ENCODE data around the gene WNT2B.

Gene WNT2B

GRCh38 chr1:112508278-112509004 lies at the start of gene WNT2B:
Gene WNT2B, plus strand, starts transcription at chr1:112508965. Its CDS starts 298 bp downstream, at chr1:112509263.
- peak within 1 kb of the TSS; percentile 61 for H3K4me3 ChIP-seq (ENCODE audit: low read depth, low read length)
- no peak for DNase-seq (ENCODE audit: low read depth)
- TF ChIP-seq, protein P1, sequence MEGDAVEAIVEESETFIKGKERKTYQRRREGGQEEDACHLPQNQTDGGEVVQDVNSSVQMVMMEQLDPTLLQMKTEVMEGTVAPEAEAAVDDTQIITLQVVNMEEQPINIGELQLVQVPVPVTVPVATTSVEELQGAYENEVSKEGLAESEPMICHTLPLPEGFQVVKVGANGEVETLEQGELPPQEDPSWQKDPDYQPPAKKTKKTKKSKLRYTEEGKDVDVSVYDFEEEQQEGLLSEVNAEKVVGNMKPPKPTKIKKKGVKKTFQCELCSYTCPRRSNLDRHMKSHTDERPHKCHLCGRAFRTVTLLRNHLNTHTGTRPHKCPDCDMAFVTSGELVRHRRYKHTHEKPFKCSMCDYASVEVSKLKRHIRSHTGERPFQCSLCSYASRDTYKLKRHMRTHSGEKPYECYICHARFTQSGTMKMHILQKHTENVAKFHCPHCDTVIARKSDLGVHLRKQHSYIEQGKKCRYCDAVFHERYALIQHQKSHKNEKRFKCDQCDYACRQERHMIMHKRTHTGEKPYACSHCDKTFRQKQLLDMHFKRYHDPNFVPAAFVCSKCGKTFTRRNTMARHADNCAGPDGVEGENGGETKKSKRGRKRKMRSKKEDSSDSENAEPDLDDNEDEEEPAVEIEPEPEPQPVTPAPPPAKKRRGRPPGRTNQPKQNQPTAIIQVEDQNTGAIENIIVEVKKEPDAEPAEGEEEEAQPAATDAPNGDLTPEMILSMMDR (conservative IDR thresholded peaks at IDR 0.05; ENCODE audit: low read depth, low read length), result no peak

GRCh38 chr1:112460615-112461014 lies 48.1 kb upstream of the WNT2B start:
- DNase-seq (ENCODE audit: low read depth), result no peak
- no peak overlapping the region for H3K4me3 ChIP-seq (ENCODE audit: low read depth, low read length)
- TF ChIP-seq, protein P1 (conservative IDR thresholded peaks at IDR 0.05; ENCODE audit: low read depth, low read length), result no peak

DNA sequence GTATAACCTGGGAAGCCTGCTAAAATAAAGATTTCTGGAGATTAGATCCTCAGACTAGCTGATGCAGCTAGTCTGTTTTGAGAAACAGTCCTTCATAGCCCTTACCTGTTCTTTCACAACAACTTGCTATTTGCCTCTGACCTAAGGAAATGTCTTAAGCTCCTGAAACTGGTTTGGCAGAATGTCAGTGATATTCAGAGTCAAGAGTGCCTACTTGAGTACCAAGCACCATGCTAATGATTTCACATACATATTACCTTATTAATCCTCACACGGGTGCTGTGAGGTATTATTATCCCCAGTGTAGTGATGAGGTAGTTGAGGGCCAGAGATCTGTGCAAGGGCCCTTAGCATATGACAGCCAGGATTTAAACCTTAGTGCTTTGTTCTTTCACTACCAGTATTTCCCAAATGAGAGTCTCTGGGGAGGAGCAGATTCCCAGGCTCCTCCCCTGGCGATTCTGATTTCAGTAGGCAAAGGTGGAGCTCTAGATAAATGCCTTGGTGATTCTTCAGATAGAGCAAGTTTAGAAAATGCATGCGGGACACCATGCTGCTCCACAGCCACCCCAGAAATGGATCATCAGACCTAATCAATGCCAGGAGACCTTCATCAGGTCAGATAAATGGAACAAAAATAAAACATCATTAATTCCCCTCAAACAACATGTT lies 47.4 kb upstream of the WNT2B start:
- no peak overlapping the region for H3K4me3 ChIP-seq (ENCODE audit: low read depth, low read length)
- TF ChIP-seq, protein P1 (conservative IDR thresholded peaks at IDR 0.05; ENCODE audit: low read depth, low read length), result no peak
- DNase-seq (ENCODE audit: low read depth), result peak; percentile 27

DNA sequence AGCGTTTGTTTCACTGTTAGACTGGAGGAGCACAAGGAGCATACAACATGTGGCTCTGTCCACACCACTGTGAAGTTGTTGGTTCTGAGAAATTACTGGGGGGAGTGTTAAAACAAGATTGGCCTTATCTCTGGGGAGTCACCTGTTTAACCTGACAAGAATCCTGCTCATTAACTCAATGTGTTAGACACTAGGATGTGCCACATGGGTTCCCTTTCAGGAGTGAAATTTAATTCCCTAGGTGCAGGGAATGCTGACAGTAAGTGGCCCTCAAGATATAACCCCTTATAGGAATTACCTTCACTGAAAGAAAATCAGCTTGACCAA lies 45.8 kb upstream of the WNT2B start:
- TF ChIP-seq, protein P1 (conservative IDR thresholded peaks at IDR 0.05; ENCODE audit: low read depth, low read length), result no peak
- DNase-seq (ENCODE audit: low read depth), result no peak
- no peak overlapping the region for H3K4me3 ChIP-seq (ENCODE audit: low read depth, low read length)

DNA sequence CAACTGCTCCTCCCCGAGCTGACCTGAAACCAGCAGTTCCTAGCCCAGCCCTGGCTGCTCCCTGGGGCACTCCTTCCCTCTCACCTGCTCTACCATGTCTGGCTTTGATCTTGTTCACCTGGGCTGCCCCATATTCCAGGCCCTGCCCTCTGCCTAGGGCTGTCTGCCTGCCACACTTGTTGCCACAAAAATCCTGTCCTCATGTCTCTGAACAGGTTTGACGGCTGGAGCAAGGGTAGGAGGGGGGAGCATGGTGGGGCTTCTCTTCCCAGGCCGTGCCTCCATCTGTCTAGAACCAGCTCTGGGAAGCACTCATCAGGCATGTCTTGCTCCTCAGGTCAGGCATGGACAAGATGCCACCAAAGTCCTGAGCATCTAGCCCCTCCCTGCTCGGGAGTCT lies 44.3 kb upstream of the WNT2B start:
- DNase-seq (ENCODE audit: low read depth), result no peak
- no peak overlapping the region for H3K4me3 ChIP-seq (ENCODE audit: low read depth, low read length)
- TF ChIP-seq, protein P1 (conservative IDR thresholded peaks at IDR 0.05; ENCODE audit: low read depth, low read length), result no peak

DNA sequence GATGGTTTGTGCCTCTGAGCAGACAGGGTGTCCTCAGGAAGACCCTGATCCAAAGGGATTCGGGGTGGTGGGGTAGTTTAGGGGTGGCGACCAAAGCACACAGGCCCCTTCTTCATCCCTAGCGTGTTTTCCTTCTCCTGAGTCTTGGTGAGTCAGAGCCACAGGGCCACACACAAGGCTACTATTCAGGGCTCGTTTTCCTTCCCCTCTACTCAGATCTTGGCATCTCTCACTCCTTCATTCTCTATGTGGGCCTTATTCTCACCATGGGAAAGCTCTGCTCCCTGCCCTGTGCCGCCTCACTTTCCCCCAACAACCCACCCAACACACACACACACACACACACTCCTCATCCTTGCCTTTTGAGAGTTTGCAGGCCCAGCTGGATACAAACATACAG lies 43.6 kb upstream of the WNT2B start:
- DNase-seq (ENCODE audit: low read depth), result peak; percentile 57
- no peak overlapping the region for H3K4me3 ChIP-seq (ENCODE audit: low read depth, low read length)
- TF ChIP-seq, protein P1 (conservative IDR thresholded peaks at IDR 0.05; ENCODE audit: low read depth, low read length), result no peak

Data from choroid plexus epithelial cell (primary cell).